Measurements from ENCODE around the gene AGPS. TPM values are rescaled to one million over a fixed set of nuclear protein-coding genes. Genes with fewer than 3 reads are reported as not detected.
A peak's percentile ranks its signal among the peaks of the same experiment; 100 is the strongest.
"Not testable (repeated sequence)": the region's sequence is repeated elsewhere in the genome, so short reads cannot be mapped to it uniquely, and the experiment has no call there.

The AGPS gene
- total RNA-seq, 1 donor from 2014 or later: 54.4 TPM

- Mint-ChIP-seq H3K4me3 (ENCODE audit: unreplicated experiment) (no peak overlapping the region), H3K27ac (ENCODE audit: unreplicated experiment) (peak overlapping the region; percentile 93)
- DNase-seq (ENCODE audit: low spot score): no peak
Observed at GRCh38 chr2:177353187-177353478, 39.4 kb upstream of the AGPS start.

GRCh38 chr2:177354541-177354940, 38.0 kb upstream of the AGPS start:
- H3K27ac Mint-ChIP-seq (ENCODE audit: unreplicated experiment); H3K4me3 Mint-ChIP-seq (ENCODE audit: unreplicated experiment); H3K36me3 Mint-ChIP-seq (ENCODE audit: low read depth, unreplicated experiment); H3K9me3 Mint-ChIP-seq (ENCODE audit: unreplicated experiment); H3K4me1 Mint-ChIP-seq (ENCODE audit: unreplicated experiment); DNase-seq (ENCODE audit: low spot score); H3K27me3 Mint-ChIP-seq (ENCODE audit: unreplicated experiment): not testable (repeated sequence)

More at GRCh38 chr2:177353187-177353478, 39.4 kb upstream of the AGPS start:
- Mint-ChIP-seq H3K9me3 (ENCODE audit: unreplicated experiment) (no peaks in the 10 kb centered on the region), H3K36me3 (ENCODE audit: low read depth, unreplicated experiment) (no peaks in the 10 kb centered on the region), H3K4me1 (ENCODE audit: unreplicated experiment) (peaks cover 10% of the 10 kb centered on the region), H3K27me3 (ENCODE audit: unreplicated experiment) (no peaks in the 10 kb centered on the region)
- no peak for TF ChIP-seq CTCF (IDR thresholded peaks at IDR 0.05; ENCODE audit: unreplicated experiment)

GRCh38 chr2:177355874-177356273, 36.7 kb upstream of the AGPS start:
- no peak for TF ChIP-seq CTCF (IDR thresholded peaks at IDR 0.05; ENCODE audit: unreplicated experiment)
- Mint-ChIP-seq H3K4me1 (ENCODE audit: unreplicated experiment) (peaks cover 10% of the 10 kb centered on the region), H3K4me3 (ENCODE audit: unreplicated experiment) (no peak overlapping the region), H3K9me3 (ENCODE audit: unreplicated experiment) (no peaks in the 10 kb centered on the region), H3K27ac (ENCODE audit: unreplicated experiment) (no peak overlapping the region), H3K27me3 (ENCODE audit: unreplicated experiment) (no peaks in the 10 kb centered on the region), H3K36me3 (ENCODE audit: low read depth, unreplicated experiment) (no peaks in the 10 kb centered on the region)
- DNase-seq (ENCODE audit: low spot score): no peak

GRCh38 chr2:177359836-177360595, 32.6 kb upstream of the AGPS start:
- Mint-ChIP-seq H3K9me3 (ENCODE audit: unreplicated experiment) (no peaks in the 10 kb centered on the region), H3K27ac (ENCODE audit: unreplicated experiment) (no peak overlapping the region), H3K36me3 (ENCODE audit: low read depth, unreplicated experiment) (no peaks in the 10 kb centered on the region), H3K4me3 (ENCODE audit: unreplicated experiment) (no peak overlapping the region), H3K27me3 (ENCODE audit: unreplicated experiment) (no peaks in the 10 kb centered on the region), H3K4me1 (ENCODE audit: unreplicated experiment) (peaks cover 2% of the 10 kb centered on the region)
- no peak for TF ChIP-seq CTCF (IDR thresholded peaks at IDR 0.05; ENCODE audit: unreplicated experiment)
- DNase-seq (ENCODE audit: low spot score): no peak

GRCh38 chr2:177362499-177362898, 30.1 kb upstream of the AGPS start:
- H3K4me1 Mint-ChIP-seq (ENCODE audit: unreplicated experiment): no peaks in the 10 kb centered on the region
- no peak for DNase-seq (ENCODE audit: low spot score)
- no peak overlapping the region for H3K4me3 Mint-ChIP-seq (ENCODE audit: unreplicated experiment)
- H3K36me3 Mint-ChIP-seq (ENCODE audit: low read depth, unreplicated experiment): no peaks in the 10 kb centered on the region
- H3K27ac Mint-ChIP-seq (ENCODE audit: unreplicated experiment): no peak overlapping the region
- no peak for TF ChIP-seq CTCF (IDR thresholded peaks at IDR 0.05; ENCODE audit: unreplicated experiment)
- H3K9me3 Mint-ChIP-seq (ENCODE audit: unreplicated experiment): no peaks in the 10 kb centered on the region
- no peaks in the 10 kb centered on the region for H3K27me3 Mint-ChIP-seq (ENCODE audit: unreplicated experiment)

Data from endothelial cell (in vitro differentiated cells).